DMS53 treated with DMSO at 0.1 percent for 48 hours (cell line): Measurements from ENCODE around the gene PLIN4.
"Not testable (repeated sequence)": the region's sequence is repeated elsewhere in the genome, so short reads cannot be mapped to it uniquely, and the experiment has no call there.

Experiments used
- DNase-seq: peaks from one replicate; lab custom pipeline; 2025; ENCODE audit not compliant: unreplicated experiment; lab: John Stamatoyannopoulos, UW

The PLIN4 gene

DNA sequence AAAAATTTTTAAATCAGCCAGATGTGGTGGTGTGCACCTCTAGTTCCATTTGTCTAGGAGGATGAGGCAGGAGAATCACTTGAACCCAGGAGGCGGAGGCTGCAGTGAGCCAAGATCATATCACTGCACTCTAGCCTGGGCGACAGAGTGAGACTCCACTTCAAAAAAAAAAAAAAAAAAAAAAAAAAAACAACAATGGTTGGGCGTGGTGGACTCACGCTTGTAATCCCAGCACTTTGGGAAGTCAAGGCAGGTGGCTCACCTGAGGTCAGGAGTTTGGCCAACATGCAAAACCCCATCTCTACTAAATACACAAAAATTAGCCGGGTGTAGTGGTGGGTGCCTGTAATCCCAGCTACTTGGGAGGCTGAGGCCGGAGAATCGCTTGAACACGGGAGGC, 9.1 kb upstream of the PLIN4 start:
- DNase-seq = not testable (repeated sequence)

DNA sequence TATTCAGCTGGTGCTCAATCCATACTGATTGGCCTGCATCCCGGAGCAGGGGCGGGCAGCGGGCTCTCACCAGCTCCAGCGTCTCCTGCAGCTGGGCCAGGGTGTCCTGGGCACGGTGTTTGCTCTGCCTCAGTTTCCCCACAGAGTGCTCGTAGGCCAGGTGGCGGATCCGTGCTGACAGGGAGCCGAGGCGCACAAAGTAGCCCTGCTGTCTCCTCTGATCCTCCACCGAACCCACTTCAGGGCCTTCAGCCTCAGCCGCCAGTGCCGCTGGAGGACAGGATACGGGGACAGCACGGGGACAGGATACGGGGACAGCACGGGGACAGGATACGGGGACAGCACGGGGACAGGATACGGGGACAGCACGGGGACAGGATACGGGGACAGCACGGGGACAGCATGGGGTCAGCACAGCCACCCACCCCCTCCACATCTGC, 7.3 kb upstream of the PLIN4 start:
- DNase-seq = no peak

DNA sequence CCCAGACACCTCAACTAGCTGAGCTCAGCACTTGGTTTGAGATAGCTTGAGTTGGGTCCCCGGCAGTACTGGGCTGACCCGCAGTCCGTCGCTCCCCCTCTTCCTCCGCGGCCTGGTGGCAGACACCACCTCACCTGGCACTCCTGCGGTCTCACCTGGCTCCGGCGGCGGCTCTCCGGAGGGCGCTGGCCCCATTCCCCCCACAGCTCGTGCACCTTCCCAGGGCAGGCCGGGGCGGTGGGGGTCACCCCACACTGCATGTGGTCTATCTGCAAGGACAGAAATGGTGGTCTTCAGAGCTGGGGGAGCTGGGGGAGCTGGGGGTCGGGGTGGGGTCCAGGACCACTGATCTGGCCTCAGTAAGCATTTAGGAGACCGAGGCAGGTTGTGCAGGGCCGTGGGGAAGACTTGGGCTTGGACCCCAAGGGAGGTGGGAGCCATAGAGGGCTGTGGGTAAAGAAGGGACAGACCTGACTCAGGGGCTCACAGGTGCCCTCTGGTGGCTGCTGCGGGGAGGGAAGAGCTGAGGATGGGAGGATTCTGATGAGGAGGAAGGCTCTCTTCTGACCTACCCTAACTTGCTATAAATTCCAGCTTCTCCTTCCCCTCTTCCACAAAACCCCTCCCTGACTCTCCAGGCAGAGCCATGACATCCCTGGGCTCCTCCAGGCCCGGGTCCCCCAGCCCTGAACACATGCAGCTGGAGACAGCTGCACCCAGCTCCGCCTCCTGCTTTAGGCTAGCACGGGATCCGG, 6.7 kb upstream of the PLIN4 start:
- DNase-seq = no peak

DNA sequence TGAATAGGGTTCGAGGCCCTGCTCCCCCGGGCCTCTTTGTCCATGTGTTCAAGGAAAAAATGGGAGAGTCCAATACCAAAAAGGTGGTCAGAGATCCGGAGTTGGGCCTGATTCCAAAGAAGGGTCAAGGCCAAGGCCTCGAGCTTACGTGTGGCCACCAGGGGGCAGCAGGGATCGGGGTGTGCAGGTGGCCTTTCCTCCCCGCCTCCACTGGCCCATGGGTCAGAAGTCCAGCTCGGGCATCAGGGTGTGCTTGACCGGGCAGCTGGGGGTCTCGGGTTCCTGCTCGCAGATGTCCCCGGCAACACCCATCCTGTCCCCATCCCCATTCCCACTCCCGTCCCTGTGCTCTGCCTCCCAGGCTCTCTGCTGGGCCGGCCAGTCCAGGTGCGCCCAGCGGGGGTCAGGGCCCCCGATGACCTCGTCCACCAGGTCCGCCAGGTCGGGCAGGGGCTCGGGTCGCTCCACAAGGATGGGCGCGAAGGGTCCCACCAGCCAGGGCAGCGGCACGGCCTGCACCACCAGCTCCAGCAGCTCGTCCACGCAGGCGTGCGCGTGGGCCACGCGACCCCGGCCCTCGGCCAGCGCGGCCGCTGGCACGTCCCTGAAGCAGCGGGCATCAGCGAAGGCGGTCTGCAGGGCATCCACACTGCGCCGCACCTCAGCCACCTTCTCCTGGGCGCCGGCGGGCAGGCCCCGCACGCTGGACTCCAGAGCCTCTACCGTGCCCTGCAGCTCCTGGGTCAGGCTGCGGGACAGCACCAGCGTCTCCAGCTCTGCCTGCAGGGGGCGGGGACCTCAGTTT, 5.2 kb upstream of the PLIN4 start:
- DNase-seq = no peak

DNA sequence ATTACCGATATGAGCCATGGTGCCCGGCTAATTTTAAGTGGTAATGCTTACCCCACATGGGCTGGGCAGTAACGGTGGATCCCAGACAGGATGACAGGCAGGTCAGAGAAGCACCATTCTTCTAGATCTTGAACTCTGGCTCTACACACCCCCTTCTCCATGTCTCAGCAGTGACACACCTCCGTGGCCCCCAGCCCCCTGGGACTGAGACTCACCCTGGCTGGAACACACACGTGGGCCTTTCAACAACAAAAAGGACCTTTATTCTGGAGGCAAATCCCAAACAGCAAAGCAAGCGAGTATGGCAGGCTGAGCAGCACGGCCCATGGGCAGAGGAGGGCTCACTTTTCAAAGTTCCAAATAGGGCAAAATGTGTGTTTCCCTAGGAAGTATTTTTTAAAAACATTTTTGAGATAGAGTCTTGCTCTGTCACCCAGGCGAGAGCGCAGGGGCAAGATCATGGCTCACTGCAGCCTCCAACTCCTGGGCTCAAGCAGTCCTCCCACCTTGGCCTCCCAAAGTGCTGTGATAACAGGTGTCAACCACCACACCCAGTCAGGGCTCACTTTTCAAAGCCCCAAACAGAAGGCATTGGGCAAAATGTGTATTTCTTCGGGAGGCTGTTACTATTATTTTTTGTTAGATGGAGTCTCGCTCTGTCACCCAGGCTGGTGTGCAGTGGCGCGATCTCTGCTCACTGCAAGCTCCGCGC, 4.2 kb upstream of the PLIN4 start:
- no peak for DNase-seq

DNA sequence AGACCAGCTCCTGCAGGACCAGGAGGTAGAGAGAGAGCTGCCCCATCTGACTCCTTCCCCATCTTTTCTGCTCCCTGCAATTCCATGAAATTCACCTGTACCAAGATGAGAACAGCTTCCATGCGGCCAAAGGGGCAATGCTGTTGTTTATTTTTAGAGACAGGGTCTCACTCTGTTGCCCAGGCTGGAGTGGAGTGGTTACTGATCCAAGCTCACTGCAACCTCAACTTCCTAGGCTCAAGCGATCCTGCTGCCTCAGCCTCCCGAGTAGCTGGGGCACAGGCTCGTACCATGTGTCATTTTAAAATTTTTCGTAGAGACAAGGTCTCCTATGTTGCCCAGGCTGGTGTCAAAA, 3.6 kb upstream of the PLIN4 start:
- DNase-seq = no peak

DNA sequence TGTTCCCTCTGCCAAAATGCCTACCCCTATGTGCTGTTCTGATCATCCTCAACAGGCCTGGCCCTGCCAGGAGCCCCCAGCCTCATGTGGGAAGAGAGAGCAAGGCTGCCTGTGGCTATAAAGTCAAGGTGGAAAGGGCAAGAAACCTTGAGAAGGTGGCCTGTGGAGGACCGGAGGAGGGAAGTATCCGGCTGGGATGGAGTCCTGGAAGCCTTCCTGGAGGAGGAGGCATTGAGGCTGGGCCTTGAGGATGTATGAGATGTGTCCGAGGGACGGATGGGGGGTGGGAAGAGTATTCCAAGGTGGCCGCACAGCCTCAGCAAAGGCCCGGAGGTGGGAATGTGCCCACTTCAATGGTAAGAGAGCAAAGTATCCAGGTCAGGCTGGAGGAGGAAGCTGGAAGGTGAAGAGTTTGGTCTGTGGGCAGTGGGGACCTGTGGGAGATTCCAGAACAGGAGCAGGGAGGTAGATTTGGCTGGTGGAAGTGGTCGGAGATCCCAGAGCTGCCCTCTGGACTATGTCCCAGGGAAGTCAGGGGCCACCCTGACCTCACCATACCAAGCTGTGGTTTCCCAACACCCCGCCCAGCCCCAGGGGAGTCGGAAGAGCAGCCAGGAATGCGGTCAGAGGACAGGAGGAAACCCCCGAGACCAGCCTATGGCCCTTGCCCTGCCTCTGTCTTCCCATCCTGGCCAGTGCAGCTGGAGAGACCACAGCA, 3.0 kb upstream of the PLIN4 start:
- DNase-seq = no peak

DNA sequence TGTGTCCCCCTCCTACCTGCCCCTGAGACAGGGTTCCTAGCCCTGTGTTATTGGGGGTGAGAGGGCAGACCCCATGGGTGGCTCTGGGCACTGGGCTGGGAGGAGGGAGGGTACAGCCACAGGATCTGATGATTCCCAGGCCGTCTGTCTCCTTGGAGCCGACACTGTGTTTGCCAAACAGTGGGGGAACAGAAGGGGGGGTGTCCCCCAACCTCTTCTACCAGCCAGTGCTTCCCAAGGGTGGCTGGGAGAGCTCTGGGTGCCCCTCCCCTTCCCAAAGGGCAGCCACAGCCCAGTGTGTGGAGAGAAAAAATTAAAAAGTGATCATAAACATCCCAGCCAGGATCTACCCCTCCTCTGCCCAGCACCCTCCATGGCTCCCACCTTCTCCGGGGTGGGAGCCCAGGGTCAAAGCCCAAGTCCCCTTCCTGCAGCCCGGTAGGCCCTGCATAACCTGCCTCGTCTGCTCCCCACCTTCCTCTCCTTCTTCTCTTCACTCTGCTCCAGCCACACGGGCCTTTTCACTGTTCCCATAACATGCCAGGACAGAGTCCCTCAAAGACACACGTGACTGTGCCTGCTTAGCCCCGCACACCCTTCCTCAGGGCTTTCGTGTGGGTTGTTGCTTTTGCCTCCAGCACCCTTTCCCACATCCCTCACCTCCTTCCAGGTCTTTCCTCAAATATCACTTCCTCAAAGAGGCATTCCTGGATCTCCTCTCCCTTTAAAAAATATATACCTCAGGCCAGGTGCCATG, 1.4 kb upstream of the PLIN4 start:
- DNase-seq = no peak

DNA sequence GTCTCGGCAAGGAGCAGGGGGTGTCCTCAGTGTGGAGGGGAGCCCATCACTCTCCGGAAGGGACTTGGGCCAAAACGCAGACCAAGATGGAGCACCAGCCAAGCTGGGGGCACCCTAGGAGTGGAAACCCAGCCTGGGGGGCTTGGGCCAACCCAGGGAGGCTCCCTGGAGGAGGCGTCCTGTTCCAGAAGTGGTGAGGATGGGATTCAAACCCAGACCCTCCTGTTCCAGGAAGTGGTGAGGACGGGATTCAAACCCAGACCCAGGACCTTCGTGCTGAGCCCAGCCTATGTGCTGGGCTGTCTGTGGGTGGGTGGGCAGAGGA, 848 bp upstream of the PLIN4 start:
- no peak for DNase-seq

DNA sequence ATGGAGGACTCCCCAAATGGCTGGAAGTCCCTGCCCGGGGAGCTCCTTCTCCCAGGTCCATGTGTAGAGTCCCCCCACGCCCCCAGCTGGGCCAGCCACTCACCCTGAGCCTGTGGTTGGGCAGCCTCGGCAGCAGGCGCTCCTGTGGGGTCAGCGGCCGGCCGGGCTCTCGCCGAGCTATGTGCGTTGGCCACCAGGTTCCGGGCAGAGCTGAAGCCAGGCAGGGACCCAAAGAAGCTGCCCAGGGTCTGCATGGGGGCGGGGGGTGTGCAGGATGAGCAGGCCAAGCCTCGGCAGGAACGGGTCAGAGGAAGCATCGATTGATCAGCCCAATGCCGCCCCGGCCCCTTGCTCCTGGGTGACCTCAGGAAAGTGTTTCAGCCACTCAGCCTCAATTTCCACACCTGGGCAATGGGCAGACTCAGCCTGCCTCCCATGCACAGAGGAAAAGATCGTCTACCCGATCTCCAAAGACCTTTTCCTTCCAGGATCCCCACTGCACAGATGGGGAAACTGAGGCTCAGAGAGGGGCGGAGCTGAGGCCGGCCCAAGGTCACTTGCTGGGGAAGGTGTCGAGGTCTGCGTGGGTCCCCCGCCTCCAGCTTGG, 732 bp downstream of the PLIN4 start:
- DNase-seq = no peak

DNA sequence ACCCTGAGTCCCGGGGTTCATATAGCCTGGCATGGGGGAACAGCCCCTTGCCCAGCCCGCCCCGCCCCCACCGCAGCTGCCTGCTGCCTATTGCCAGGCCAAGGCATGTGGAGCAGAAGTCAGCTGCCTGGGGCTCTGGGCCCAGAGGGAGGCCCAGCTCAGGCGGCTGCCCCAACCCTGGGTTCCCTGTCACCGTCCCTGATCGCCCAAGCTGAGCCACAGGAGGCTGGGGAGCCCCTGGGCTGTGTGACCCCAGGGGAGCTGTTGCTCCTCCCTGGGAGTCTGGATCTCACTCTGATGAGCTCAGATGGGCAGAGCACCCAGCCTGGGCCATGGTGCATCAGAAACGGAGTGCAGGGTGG, 1.4 kb downstream of the PLIN4 start:
- no peak for DNase-seq

DNA sequence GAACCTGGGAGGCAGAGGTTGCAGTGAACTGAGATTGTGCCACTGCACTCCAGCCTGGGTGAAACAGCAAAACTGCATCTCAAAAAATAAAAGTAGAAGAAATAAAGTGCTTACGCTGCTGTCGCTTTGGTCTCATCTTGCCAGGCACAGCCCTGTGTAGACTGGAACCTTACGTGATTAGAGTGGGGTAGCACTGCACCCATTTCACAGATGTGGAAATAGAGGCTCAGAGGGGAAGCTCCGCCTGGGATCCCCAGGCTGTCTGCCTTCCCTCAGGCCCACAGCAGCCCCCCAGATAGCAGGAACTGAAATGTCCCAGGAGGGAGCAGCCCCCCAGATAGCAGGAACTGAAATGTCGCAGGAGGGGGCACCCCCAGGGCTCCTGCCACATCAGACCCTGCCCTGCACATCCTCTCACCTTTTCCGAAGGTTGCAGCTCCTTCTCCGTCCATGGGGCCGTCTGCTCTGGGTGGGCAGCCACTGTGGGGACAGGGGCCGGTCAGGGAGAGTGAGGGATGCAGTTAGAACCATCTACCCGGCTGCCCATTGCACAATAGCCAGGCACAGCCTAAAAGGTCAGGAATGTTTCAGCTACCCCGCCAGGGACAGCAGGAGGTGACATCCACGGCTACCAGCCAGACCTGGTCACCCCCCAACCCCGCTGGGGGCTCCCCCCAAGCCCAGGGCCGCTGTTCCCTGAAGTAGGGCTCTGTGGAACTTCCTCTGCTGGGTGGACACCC, 1.9 kb downstream of the PLIN4 start:
- DNase-seq = no peak

DNA sequence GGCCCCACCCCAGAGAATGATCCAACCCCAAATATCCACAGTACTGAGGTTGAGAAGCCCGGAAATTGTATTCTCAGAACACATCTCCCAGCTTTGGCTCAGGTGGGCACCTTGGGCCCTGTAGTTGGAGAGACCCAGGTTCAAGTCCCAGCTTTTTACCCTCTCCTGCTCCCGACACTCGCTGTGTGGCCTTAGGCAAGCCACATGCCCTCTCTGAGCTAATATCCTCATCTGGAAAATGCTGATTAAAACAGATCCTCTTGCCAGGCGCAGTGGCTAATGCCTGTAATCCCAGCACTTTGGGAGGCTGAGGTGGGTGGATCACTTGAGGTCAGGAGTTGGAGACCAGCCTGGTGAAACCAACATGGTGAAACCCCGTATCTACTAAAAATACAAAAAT, 2.6 kb downstream of the PLIN4 start:
- DNase-seq = no peak

DNA sequence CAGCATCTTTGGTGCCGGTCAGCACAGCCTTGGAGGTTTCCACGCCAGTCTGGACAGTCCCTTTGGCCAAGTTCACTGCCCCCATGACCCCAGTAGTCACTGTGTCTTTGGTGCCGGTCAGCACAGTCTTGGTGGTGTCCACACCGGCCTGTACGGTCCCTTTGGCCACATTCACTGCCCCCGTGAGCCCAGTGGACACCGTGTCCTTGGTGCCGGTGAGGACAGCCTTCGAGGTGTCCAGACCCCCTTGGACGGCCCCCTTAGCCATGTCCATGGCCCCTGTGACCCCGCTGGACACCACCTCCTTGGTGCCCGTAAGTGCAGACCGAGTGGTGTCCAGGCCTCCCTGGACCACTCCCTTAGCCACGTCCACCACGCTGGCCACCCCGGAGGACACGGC, 5.0 kb downstream of the PLIN4 start:
- no peak for DNase-seq

DNA sequence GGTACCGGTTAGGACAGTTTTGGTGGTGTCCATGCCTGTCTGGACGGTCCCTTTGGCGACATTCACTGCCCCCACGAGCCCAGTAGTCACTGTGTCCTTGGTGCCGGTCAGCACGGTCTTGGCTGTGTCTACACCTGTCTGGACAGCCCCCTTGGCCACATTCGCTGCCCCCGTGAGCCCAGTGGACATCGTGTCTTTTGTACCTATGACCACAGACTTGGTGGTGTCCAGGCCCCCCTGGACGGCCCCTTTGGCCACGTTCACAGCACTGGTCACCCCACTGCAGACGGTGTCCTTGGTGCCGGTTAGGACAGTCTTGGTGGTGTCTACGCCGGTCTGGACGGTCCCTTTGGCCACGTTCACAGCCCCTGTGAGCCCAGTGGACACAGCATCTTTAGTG, 6.2 kb downstream of the PLIN4 start:
- no peak for DNase-seq

DNA sequence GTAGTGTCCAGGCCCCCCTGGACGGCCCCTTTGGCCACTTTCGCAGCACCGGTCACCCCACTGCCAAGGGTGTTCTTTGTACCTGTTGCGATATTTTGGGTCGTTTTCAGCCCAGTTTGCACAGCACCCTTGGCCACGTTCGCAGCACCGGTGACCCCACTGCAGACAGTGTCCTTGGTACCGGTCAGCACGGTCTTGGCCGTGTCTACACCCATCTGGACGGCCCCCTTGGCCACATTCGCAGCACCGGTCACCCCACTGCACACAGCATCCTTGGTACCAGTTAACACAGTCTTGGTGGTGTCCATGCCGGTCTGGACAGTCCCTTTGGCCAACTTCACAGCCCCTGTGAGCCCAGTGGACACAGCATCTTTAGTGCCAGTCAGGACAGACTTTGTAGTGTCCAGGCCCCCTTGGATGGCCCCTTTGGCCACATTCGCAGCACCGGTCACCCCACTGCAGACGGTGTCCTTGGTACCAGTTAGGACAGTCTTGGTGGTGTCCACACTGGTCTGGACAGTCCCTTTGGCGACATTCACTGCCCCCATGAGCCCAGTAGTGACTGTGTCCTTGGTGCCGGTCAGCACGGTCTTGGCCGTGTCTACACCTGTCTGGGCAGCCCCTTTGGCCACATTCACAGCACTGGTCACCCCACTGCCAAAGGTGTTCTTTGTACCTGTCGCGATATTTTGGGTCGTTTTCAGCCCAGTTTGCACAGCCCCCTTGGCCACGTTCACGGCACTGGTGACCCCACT, 6.8 kb downstream of the PLIN4 start:
- no peak for DNase-seq

DNA sequence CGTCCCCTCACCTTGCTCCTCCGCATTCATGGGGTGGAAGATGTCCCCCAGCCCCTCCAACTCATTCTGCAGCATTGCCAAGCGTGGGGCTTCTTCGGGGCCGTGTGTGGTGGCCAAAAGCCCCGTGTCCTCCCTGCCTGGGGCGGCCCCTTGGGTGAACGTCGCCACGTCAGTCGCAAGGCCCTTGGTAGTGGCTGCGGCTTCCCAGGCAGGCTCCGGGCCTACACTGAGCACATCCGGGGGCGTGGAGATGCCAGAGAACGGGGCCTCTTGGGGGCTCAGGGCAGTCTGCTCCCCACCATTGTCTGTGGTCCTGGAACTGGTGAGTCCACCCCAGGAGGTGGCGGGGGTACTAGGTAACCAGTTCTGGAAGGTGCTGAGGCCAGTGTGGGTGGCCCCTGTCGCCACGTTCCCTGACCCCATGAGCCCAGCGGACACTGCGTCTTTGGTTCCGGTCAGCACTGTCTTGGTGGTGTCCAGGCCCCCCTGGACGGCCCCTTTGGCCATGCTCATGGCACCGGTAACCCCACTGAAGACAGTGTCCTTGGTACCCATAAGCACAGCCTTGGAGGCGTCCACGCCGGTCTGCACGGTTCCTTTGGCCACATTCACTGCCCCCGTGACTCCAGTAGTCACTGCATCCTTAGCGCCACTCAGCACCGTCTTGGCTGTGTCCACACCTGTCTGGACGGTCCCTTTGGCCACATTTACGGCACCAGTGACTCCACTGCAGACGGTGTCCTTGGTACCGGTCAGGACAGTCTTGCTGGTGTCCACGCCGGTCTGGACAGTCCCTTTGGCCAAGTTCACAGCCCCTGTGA, 7.6 kb downstream of the PLIN4 start:
- no peak for DNase-seq

DNA sequence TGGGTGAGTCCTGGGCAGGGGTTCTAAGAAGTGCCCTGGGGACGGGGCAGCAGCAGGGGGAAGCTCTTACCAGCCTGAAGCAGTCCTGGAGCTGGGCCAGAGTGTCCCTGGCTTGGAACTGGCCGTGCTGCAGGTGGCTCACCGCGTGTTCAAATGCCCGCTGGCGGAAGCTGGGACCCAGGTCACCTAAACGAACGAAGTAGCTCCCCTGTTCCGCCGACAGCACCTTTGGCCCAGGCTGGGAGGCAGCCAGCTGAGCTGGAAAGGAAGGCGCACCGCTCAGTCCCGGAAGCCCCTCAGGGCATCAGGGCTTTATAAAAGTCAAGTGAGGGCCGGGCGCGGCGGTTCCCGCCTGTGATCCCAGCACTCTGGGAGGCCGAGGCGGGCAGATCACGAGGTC, 9.6 kb downstream of the PLIN4 start:
- DNase-seq = no peak
